ENCODE data around the gene CLEC1A. TPM values are rescaled to one million over a fixed set of nuclear protein-coding genes. Genes with fewer than 3 reads are reported as not detected.
A peak's percentile ranks its signal among the peaks of the same experiment; 100 is the strongest.

Gene CLEC1A
- total and polyA plus RNA-seq, 12 donors = 1.2 to 6.6 (median 2.9) TPM

- no peaks in the 10 kb centered on the region for H3K27me3 ChIP-seq
- 61 to 66% methylated on average over 4 of the region's 4 CpGs for WGBS, 2 donors
- H3K27ac ChIP-seq = peak overlapping the region in 9 of 10 donors; percentile 46 to 88 (median 81)
- H3K9me3 ChIP-seq = no peaks in the 10 kb centered on the region
- DNase-seq = no peak
- intact Hi-C loops (cut with DNase I) = loop anchor here in 1 of 10 donors (2.0 kb wide), 1 partner anchor 30 kb away; the partner anchor contains the start of gene CLEC1A
- peaks cover 0 to 39% (median 0%) of the 10 kb centered on the region in 9 donors for H3K36me3 ChIP-seq
- peak in 4 of 8 donors; percentile 39 to 46 (median 41) for ATAC-seq
- H3K4me3 ChIP-seq = peak overlapping the region in 1 of 10 donors; percentile 3
- TF ChIP-seq CTCF (IDR thresholded peaks at IDR 0.05) = no peak
- H3K4me1 ChIP-seq = peaks cover 0 to 36% (median 17%) of the 10 kb centered on the region in 9 donors
These were observed 29.7 kb downstream of the CLEC1A start for GRCh38 chr12:10069099-10069498.

- intact Hi-C loops (cut with DNase I) = loop anchor here in 1 of 10 donors (2.0 kb wide), 1 partner anchor 30 kb away; the partner anchor contains the start of gene CLEC1A
- H3K36me3 ChIP-seq = peaks cover 0 to 34% (median 0%) of the 10 kb centered on the region in 9 donors
- 60 to 66% methylated on average over 1 of the region's 1 CpG for WGBS, 2 donors
- peak overlapping the region in 1 of 10 donors; percentile 3 for H3K4me3 ChIP-seq
- ATAC-seq (peak in 7 of 8 donors; percentile 47 to 75 (median 58)), DNase-seq (no peak)
- H3K27ac ChIP-seq = peak overlapping the region; percentile 46 to 88 (median 78)
- H3K4me1 ChIP-seq = peaks cover 0 to 36% (median 17%) of the 10 kb centered on the region in 9 donors
- H3K27me3 ChIP-seq = no peaks in the 10 kb centered on the region
- H3K9me3 ChIP-seq = no peaks in the 10 kb centered on the region
- TF ChIP-seq CTCF (IDR thresholded peaks at IDR 0.05) = no peak
These were observed 30.1 kb downstream of the CLEC1A start for GRCh38 chr12:10068644-10069043.

GRCh38 chr12:10067942-10068341, 30.8 kb downstream of the CLEC1A start:
- Histone ChIP-seq H3K4me3 (peak overlapping the region in 1 of 10 donors; percentile 8), H3K36me3 (peaks cover 0 to 27% (median 0%) of the 10 kb centered on the region in 9 donors), H3K4me1 (peaks cover 0 to 36% (median 17%) of the 10 kb centered on the region in 9 donors), H3K27ac (peak overlapping the region; percentile 46 to 88 (median 78)), H3K9me3 (no peaks in the 10 kb centered on the region), H3K27me3 (no peaks in the 10 kb centered on the region)
- peak in 1 of 2 donors; percentile 29 for DNase-seq
- no peak for TF ChIP-seq CTCF (IDR thresholded peaks at IDR 0.05)
- ATAC-seq = peak; percentile 76 to 95 (median 92)
- intact Hi-C loops (cut with DNase I) = loop anchor here in 1 of 10 donors (2.0 kb wide), 1 partner anchor 31 kb away; the partner anchor contains the start of gene CLEC1A
- WGBS, 2 donors = 22 to 38% methylated on average over 3 of the region's 3 CpGs

DNA sequence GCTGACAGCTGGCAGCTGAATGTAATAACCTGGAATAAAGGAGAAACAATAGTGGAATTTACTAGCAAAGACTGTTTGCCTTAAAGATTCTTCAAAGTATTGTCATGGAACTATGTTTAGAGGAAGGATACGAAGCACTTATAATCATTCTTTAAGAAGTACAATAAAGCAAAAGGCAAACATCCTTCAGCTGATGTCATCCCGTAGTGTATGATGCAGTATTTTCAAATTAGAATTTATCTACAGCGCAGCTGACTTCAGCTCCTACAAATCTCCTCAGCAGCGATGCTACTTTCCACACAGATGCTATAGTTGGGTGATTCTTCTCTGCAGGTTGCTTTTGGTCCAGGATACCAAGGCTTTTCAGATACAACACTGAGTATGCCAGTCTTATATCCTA, 31.5 kb downstream of the CLEC1A start:
- Histone ChIP-seq H3K36me3 (peaks cover 0 to 23% (median 0%) of the 10 kb centered on the region in 9 donors), H3K9me3 (no peaks in the 10 kb centered on the region), H3K27me3 (no peaks in the 10 kb centered on the region), H3K27ac (peak overlapping the region in 9 of 10 donors; percentile 46 to 88 (median 81)), H3K4me1 (peaks cover 0 to 36% (median 17%) of the 10 kb centered on the region in 9 donors), H3K4me3 (peak overlapping the region in 1 of 10 donors; percentile 8)
- WGBS, 2 donors = 50 to 62% methylated on average over 4 of the region's 4 CpGs
- intact Hi-C loops (cut with DNase I) = no loop called here
- no peak for TF ChIP-seq CTCF (IDR thresholded peaks at IDR 0.05)
- ATAC-seq = peak in 3 of 8 donors; percentile 33 to 39 (median 36)
- DNase-seq = no peak

Data from heart right ventricle (tissue), 16 donors.